ENCODE results near the gene SPPL2B.
A peak's percentile ranks its signal among the peaks of the same experiment; 100 is the strongest.

Gene SPPL2B

GRCh38 chr19:2326699-2327360 lies 1.7 kb upstream of the SPPL2B start:
- no peak for DNase-seq (ENCODE audit: extremely low read depth, low read depth)
- no peak for TF ChIP-seq CTCF (IDR thresholded peaks at IDR 0.05; ENCODE audit: low read depth, low read length)

- no peak for TF ChIP-seq CTCF (IDR thresholded peaks at IDR 0.05; ENCODE audit: low read depth, low read length)
- peak; percentile 46 for DNase-seq (ENCODE audit: extremely low read depth, low read depth)
Measured at GRCh38 chr19:2327773-2328400, 597 bp upstream of the SPPL2B start.

GRCh38 chr19:2329149-2329478 lies 630 bp downstream of the SPPL2B start:
- no peak for TF ChIP-seq CTCF (IDR thresholded peaks at IDR 0.05; ENCODE audit: low read depth, low read length)
- no peak for DNase-seq (ENCODE audit: extremely low read depth, low read depth)

- TF ChIP-seq CTCF (IDR thresholded peaks at IDR 0.05; ENCODE audit: low read depth, low read length) = no peak
- no peak for DNase-seq (ENCODE audit: extremely low read depth, low read depth)
Measured at GRCh38 chr19:2329501-2329916, 1.0 kb downstream of the SPPL2B start.

GRCh38 chr19:2330255-2330631 lies 1.8 kb downstream of the SPPL2B start:
- no peak for TF ChIP-seq CTCF (IDR thresholded peaks at IDR 0.05; ENCODE audit: low read depth, low read length)
- no peak for DNase-seq (ENCODE audit: extremely low read depth, low read depth)

GRCh38 chr19:2330632-2331284 lies 2.3 kb downstream of the SPPL2B start:
- no peak for TF ChIP-seq CTCF (IDR thresholded peaks at IDR 0.05; ENCODE audit: low read depth, low read length)

GRCh38 chr19:2331601-2332246 lies 3.2 kb downstream of the SPPL2B start:
- no peak for DNase-seq (ENCODE audit: extremely low read depth, low read depth)

More at GRCh38 chr19:2330632-2331284, 2.3 kb downstream of the SPPL2B start:
- no peak for DNase-seq (ENCODE audit: extremely low read depth, low read depth)

More at GRCh38 chr19:2331601-2332246, 3.2 kb downstream of the SPPL2B start:
- TF ChIP-seq CTCF (IDR thresholded peaks at IDR 0.05; ENCODE audit: low read depth, low read length) = no peak
